Left renal pelvis (tissue), 4 donors: ENCODE data around the gene OR4N5. TPM values are rescaled to one million over a fixed set of nuclear protein-coding genes. Genes with fewer than 3 reads are reported as not detected.

ENCODE experiments used
- DNase-seq, 4 donors: peaks; one replicate each; pipeline ENCODE4 v3.0.0-alpha.2; 2013; ENCODE audit warnings: low read depth in 4 of 4, low spot score in 3 of 4
- polyA plus RNA-seq, 4 donors: library from polyadenylated mRNA; unstranded; fragments of 120-200 nt; gene quantifications; one replicate each; pipeline ENCODE4 v1.2.1, GENCODE V29; 2013; ENCODE audit not compliant: insufficient read length in 4 of 4

The OR4N5 gene
- polyA plus RNA-seq, 4 donors, result not detected

DNA sequence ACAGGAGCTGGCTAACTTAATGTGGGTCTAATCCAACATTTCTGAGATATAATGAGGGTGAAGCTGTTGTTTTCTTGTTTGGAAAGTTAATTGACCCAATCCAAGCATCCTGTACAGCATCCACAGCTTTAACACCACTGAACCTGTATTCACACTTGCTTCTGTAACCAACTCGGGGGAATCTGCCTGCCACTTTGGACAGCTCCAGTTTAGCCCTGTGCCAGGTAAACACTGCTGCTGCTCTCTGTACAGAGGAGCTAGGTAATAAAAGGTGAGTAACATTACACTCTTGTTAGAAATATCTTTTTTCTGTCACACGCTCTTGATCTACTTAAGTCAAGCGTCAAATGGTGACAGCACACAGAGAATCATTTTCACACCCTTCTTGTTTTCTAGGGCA is 52.8 kb downstream of the OR4N5 start:
- DNase-seq, result no peak

DNA sequence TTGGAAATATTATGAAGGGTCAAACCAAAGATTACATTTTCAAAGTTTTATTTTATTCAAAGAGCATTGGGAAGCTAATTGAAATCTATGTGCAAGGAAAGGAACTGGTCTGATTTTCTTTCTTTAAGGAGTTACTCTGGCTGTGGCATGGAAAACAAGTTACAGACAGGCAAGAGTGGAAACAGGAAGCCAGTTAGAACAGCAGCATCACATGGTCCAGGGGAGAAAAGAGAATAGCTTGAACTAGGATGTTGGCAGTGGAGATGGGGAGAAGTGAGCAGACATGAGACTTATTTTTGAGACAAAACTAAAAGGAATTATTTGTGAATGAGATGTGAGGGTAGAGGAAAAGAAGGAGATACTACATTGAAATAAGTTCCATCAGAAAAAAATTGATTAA is 55.5 kb downstream of the OR4N5 start:
- no peak for DNase-seq

Other genes starting within 250 kb of the OR4N5 start
- gene OR4K5, start 218.2 kb upstream of the OR4N5 start, polyA plus RNA-seq, result not detected
- not detected for gene OR4K1, start 207.9 kb upstream of the OR4N5 start, polyA plus RNA-seq
- not detected for gene OR4K15, start 163.2 kb upstream of the OR4N5 start, polyA plus RNA-seq
- gene OR4Q2, start 136.7 kb upstream of the OR4N5 start, polyA plus RNA-seq, result not detected
- not detected for gene OR4K14, start 119.5 kb upstream of the OR4N5 start, polyA plus RNA-seq
- under 1 TPM in 1 of 4 donors, not detected in 3; 0.03 TPM for gene OR4K13, start 102.8 kb upstream of the OR4N5 start, polyA plus RNA-seq
- not detected for gene OR4L1, start 78.8 kb upstream of the OR4N5 start, polyA plus RNA-seq
- under 1 TPM in 3 of 4 donors, not detected in 1; 0.03 to 0.11 (median 0.04) TPM for gene OR4K17, start 28.1 kb upstream of the OR4N5 start, polyA plus RNA-seq
- under 1 TPM in 1 of 4 donors, not detected in 3; 0.06 TPM for gene OR11G2, start 52.1 kb downstream of the OR4N5 start, polyA plus RNA-seq
- not detected for gene OR11H6, start 84.9 kb downstream of the OR4N5 start, polyA plus RNA-seq
- under 1 TPM; 0.45 to 0.75 (median 0.64) TPM for gene OR11H7, start 90.2 kb downstream of the OR4N5 start, polyA plus RNA-seq
- under 1 TPM in 1 of 4 donors, not detected in 3; 0.09 TPM for gene OR11H4, start 100.5 kb downstream of the OR4N5 start, polyA plus RNA-seq
- 10 to 100 TPM; 19.3 to 27.2 (median 25.9) TPM for gene TTC5, start 167.1 kb downstream of the OR4N5 start, polyA plus RNA-seq
- gene CCNB1IP1, start 194.5 kb downstream of the OR4N5 start, polyA plus RNA-seq, result 100 to 1,000 TPM in 3 of 4 donors, 10 to 100 TPM in 1; 77.2 to 132 (median 119) TPM
- 10 to 100 TPM; 54.5 to 66.3 (median 57.3) TPM for gene PARP2, start 204.8 kb downstream of the OR4N5 start, polyA plus RNA-seq